HG03097 (cell line): ENCODE measurements around the gene SH3RF3.

Experiments used
- ATAC-seq: cut with Tn5 transposase; IDR thresholded peaks from one replicate; pipeline ENCODE4 v1.9.1; 2021; ENCODE audit not compliant: unreplicated experiment, low FRiP score

The SH3RF3 gene

DNA sequence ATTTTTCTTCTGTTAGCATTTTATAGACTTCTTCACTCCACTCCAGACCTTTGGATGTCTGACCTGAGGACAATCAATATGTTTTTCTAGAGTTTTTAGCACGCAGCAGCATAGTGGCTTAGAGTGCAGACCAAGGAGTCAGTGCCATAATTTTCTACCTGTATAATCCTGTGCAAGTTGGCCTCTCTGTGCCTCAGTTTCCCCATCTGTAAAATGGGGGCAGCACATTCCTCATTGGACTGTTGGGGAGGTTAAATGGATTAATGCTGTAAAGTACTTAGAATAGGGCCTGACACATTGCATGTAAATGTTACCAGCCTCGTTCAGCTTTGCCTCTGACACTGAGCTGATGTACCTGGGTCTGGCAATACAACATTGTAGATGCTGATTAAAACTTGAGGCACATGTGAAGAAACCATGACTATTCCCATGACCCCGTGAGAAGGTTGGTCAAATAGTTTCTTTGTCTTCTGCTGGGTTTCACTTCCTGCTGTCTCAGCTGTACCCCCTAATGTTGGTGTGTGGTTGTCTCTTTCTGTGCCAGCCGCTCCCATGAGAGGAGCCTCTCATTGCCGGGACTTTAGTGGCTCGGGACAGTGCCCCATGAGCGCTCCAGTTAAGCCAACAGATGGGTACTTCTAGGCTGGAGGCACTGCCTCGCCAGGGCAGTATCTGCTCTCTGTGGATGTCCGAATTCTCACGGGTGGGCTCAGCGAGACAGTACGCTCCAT lies 125.3 kb downstream of the SH3RF3 start:
- ATAC-seq: peak; percentile 64

DNA sequence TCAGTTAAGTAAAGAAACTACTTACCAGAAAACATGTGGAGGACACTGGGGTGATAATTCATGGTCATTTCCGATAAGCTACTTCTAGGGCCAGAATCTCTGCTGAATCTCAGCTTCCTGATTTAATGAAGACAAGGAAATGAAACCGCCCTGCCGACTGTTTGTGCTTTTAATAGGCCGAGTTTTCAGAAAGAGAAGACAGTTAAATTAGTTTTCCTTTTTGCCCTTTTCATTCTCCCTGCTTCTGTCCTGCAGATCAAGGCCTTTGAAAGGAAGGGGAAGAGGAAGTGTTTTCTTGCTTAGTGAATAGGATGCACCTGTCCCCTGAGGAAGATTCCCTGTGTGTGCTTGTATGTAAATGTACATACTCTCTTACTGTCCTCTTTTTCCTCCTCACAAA lies 126.6 kb downstream of the SH3RF3 start:
- ATAC-seq: no peak

DNA sequence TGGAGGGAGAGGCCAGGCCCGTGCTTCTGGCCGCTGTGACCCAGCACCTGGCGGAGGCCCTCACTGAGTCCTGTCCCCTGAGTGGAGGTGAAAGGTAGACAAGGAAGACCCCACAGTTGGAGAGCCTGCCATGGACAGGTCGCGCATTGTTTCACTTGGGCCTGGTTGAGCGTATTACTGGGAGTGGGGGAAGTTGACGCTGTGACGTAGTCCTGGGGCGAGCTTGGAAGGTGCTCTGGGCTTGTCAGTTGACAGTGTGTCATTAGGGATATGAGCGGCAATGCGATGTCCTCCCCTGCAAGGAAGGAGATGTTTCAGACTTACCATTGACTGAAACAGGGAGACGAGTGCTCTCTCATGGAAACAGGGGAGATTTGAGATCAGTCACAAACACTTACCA lies 127.1 kb downstream of the SH3RF3 start:
- ATAC-seq: no peak

DNA sequence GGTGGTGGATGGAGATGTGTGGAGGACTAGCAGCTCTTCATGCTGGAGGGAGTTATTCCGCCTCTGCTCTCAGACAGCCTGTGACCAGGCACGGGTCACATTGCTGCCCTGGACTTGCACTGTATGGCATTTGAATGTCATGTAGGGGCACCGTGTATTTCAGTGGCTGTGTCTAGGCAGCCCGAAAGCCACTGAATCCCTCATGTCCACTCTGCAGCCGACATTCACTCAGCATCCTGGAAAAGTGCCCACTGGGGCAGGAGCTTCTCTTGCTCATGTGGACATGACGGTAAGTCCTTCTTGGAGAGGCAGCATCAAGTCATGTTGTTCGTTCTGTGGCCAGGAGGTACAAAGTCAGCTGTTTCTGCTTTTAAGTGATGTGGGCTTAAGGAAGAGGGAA lies 127.9 kb downstream of the SH3RF3 start:
- no peak for ATAC-seq

DNA sequence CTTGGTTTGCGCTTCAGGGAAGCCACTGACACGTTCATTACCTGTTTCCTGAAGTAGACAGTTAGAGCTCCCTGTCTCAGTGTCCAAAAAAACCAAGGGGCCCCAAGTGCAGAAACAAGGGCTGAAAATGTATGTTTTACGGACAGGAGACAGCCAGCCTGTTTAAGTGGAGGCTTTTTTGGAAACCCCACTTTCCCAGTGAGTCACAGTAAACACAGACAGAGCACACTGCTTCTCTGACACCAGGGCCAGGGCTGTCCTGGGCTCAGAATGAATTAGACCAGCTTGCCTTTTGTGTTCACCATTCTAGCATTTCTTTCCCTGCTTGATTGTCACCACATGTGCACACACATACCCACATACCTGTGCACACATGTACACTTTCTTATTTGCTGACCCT lies 128.6 kb downstream of the SH3RF3 start:
- no peak for ATAC-seq

DNA sequence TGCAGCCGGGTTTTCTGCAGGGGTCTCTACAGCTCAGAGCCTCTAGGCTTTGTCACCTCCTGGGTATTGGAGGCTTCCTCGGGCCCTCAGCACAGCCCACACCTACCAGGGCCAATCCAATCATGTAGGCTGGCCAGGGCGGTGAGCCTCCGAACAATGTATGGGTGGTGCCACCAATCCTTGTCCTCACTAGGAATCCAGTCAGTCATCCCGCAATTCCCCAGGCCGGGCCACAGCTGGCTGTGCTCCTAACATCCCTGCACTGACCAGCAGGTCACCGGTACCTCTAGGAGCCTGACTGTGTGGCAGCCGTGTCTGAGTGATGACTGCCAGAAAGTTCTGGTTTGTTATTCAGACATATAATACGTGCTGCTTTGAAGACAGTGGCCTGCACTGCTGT lies 129.4 kb downstream of the SH3RF3 start:
- ATAC-seq: no peak

DNA sequence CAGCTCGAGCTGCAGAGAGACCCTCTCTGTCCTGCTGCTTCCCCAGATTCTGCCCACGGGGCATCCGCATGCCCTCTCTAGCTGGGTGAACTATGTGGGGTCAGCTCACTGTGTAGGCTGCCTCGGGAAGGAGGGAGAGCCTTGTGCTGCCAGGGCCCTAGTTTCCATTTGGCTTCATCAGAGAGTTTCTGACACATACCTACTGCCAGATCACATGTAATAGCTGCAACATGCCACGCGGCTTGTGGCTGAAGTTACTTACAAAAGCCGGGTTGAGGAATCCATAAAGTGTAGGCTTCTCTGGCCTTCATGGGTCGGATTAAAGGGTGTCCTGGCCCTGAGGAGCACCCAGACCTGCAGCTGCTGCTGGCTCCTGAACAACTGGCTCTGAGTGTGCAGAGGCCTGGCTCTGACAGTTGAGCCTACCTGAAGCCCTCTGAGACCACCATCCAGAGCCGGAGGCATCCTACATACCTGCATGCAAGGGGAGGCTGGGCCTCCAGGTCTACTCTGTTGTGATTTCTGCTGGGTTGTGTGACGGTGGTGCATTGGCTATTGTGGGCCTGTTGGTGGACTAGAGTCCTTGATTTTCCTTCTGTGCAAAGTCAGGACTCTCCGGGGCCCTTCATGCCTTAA lies 130.0 kb downstream of the SH3RF3 start:
- no peak for ATAC-seq

DNA sequence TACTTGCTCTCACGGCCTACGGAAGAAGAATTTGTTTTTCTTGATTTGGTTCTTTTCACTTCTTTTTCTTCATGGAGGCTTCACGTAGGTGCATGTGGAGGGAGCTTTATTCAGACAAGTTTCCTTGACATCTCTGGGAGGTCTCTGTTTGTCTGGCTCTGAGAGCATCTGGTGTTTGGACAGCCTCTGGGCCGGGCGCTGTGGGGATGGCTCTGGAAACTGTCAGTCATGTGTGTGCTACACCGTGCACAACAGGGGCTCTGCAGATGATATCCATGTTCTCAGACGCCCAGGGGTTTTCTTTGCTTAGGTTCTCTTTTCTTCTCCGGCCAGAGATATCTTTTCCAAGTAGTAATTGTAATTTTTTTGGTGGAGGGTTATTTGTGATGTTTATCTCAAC lies 130.7 kb downstream of the SH3RF3 start:
- ATAC-seq: no peak

DNA sequence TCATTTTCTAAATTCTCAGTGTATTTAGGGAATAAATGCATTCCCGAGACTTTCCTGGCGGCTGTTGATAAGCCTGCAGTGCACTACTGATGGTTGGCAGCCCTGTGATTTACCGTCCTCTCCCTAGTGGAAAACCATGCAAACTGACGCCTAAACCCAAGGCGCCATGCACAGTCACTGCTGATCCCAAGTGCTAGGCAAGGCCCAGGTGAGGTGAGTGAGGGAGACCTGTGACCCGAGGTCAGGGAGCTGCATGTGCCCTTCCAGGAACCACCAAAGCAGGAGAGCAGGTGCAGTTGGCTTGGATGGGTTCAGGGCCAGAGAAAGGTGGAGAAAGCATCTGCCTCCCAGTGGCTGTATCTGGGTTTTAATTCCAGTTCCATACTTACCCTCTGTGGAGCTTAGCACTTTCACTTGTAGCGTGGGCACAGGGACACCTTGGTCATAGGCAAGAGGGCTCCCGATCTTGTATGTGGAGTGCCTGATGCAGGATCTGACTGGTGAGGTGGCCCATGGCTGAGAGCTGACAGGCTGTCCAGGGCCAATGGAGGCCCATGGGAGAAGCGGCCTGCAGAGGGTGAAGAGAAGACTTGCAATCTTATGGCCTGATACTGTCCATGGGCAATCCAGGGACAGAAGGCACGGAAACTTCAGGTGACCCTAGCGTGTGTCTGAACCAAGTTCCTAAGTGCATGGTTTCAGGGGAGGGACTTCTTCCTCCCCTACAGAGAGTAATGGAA lies 131.3 kb downstream of the SH3RF3 start:
- no peak for ATAC-seq

DNA sequence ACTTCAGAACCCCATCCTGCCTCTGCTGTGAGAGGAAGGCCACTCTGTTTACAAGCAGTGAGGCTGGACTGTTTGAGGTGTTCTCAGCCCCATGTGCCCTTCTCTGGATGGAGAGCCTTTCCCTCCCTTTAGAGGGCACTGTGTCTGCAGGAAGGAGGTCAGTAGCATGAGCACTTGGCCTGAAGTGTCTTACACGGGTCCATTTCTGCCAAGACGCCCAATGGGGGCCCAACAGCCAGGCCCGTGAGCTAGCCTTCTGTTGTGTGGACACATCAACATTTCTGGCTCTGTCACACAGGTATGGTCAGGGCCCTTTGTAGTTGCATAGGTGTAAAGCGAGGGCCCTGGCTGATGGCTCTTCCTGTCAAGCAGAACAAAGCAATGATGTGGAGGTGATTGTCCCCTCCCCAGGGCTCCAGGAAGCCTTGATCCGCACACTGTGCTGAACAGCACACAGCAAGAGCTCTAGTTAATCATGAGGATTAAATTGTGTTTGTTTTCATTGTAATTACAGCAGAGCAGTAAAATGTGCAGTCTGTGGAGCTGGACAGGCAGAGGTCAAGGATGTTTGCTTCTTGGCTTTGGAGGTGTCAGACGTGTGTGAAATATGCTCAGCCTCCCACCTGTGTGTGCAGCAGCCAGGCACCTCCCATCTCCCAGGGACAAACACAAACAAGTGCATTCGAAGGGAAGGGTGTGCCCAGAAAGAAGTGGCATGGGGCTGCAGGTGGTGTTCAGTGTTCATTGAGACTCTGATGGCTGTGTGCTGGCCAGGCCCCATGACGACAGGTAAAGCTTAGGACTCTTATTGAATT lies 132.1 kb downstream of the SH3RF3 start:
- no peak for ATAC-seq

DNA sequence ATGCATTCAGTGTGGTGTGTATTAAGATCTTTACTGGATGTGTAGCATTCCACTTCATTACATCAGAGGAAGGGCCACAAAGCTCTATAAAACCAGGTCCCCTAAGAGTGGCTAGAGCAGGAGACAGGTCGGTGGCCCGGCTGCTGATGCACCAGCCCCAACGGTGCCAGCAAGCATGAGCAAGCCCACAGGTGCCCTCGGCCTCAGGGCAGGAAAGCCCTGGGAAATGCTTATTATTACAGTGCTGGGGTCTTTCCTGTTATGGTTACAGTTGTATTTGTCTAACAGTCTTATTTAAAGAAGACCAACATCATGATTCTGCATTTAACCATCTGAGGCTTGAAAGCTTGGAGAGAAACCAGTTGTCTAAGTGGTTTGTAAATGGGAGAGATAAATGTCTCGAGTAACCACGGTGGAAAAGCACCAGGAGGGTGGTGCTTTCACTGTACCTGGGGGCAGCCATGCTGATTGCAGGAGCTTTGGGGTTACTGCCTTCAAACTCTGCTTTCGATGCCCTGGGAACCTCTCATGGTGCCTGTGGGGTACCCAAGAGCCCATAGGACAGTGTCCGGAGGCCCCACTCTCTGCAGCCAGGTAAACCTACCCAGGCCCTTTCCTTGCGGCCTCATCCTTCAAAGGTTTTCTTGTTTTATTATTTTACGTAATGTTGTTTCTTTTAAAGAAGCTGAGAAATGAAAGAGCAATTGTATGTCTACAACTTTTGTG lies 133.1 kb downstream of the SH3RF3 start:
- ATAC-seq: no peak

DNA sequence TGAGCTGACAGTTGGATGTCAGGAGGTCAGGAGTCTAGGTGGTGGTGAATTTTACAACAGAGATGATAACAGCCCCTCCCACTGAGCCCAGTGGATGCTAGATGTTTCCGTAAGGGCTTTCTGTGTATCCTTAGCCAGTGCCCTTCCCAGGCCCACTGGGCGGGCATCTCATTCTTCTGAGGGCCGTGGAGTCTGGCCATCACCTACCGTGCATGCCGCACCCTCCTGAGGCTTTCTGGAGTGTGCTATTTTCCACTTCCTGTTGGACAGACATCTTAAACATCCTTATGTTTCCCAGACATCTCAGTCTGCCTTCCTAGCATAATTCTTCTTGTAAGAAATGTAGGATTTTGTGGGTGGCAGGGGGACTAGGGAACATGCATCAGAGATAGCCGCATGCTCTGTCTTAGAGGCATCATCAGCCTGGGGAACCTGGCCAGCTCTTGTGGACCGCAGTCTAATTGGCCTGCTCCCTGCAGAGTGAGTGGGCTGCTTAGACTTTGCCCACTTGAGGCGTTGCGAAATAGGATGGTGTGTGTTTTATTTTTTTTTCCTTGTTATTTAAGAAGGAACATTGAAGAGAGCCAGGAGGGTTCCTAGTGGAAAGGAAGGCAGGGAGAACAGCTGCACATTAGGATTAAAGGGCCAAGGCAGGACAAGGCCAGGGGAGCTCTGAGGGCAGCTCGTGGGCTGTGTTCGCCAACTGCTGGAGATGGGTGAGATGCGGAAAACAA lies 135.8 kb downstream of the SH3RF3 start:
- no peak for ATAC-seq

DNA sequence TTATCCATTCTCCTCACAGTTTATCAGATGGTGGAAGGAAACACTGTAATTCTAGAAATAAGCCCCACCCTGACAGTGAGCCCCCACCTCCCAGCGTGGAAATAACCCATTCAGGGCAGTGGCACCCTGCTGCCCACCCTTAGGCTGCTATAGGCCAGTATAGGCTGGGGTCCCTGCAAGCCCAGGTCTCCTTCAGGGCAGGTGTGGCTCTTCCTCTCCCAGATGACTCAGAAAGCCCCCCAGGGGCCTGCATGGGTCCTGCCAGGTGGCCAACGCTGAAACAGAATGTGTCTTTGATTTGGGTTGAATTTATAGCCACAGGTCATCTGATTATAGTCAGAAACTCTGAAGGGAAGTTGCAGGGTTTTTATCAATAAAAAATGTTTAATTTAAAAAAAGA lies 136.4 kb downstream of the SH3RF3 start:
- no peak for ATAC-seq

DNA sequence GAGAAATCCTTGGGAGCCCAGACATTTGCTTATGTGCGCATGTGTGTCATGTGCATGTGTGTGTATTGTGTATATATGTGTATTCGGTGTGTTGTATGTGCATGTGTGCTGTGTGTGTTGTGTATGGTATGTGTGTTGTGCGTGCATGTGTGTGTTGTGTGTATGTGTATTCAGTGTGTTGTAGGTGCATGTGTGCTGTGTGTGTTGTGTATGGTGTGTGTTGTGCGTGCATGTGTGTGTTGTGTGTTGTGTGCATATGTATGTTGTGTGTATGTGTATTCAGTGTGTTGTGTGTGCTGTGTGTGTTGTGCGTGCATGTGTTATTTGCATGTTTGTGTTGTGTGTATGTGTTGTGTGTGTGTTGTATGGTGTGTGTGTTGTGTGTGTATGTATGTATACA lies 136.9 kb downstream of the SH3RF3 start:
- no peak for ATAC-seq

DNA sequence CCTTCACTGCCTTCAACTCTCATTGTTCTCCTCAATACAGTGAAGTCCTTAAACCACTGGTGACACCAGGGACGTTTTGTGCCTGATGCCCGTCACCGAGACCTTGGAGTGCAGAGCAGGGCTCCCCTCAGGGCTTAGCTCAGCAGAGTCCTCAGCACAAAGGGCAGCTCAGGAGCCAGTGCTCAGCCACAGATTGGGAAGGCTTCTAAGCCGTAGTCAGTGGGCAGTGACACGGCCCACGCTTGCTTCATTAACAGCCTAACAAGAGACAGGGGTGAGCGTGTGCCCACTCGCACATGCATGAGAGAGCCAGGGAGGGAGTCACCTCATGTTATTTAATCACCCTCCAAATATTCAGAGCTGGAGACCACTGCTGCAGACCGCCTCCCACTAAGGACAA lies 137.5 kb downstream of the SH3RF3 start:
- no peak for ATAC-seq

DNA sequence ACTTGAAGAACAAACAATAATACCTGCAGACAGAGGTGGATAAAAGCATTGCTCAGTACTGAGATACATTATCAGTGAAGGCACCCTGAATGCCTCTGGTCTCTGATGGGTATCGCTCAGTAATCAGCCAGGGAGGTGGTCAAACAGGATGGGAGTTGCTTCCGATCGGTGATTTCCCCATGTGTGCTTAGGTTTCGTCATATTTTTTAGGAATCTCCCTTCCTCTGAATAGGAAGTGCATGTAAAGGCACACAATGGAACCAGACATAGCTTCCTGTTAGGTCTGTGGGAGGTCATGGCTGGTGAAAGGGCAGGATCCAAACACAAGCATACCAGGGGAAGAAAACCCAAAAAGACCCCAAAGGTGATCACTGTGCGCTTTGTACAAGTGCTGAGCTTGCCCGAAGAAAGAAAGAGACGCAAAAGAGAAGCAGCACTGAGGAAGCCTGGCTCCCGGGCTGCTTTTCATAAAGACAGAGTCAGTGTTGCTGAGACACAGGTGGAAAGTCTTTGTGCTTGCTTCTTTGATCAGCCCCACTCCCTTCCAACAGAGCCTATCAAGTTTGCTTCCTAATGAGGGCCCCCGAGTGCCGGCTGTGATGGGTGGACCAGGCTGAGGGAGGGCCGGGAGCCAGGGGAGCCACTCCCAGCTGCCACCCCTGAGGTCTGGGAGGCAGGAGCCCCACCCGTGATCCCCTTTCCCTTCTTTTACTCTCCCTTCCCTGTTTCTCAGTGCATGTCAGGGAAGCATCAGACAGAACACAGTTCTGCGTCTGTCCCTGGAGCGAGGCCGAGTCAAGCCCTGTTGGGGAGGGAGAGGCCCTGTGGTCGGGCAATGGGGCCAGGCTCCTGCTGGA lies 138.2 kb downstream of the SH3RF3 start:
- no peak for ATAC-seq

DNA sequence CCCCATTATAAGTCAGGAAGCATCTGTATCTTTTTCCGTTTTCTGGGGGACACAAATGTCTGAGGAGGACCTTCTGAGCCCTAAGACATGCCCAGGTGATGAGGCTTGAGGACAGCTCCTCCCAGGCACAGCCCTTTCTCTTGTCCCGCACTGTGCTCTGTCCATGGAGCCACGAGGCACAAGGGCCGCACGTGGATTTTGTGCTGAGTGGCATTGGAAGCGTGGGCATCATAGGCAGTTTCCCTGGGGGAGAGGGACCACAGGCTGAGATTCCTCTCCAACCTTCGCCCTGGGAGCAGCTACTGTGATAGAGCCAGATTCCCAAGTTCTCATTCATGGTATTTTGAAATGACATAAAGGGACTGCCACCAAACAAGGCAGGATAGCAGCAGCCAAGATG lies 139.9 kb downstream of the SH3RF3 start:
- no peak for ATAC-seq

DNA sequence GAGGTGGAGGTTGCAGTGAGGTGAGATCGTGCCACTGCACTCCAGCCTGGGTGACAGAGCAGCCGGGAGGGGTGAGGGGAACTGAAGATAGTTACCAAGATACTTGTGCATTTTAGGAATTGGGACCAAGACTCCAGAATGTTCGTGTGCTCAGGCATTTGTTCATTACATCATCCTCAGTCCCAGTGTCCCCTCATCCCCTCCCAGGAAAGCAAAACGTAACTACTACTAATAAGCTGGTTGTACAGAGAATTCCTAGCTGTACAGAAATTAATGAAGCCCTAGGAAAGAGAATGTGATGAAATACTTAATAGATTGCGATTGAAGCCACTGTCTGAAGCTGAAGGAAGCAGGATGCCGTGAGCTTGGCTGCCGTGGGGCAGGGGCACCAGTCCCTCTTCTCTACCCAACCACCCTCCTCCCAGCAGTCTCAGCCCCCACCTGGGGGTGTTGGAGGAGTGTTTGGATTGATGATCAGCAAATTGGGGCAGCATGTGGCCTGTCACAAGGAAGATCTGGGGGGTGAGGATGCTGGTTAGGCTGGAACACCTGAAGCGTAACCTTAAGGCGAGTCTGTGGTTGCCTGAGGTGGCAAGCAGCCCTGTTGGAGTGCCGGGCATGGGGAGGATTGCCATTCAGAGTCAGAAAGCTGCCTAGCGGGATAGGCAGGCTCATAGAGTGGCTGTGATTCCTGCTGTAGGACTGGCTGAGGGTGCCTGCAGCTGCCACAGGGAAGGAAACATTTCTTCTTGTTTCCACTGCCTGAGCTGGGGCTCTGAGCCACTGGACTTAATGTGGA lies 140.9 kb downstream of the SH3RF3 start:
- no peak for ATAC-seq
